Hematopoietic multipotent progenitor cell (in vitro differentiated cells): ENCODE results near the gene CRYBA4. TPM values are rescaled to one million over a fixed set of nuclear protein-coding genes. Genes with fewer than 3 reads are reported as not detected.
A peak's percentile ranks its signal among the peaks of the same experiment; 100 is the strongest.
"Not testable (repeated sequence)": the region's sequence is repeated elsewhere in the genome, so short reads cannot be mapped to it uniquely, and the experiment has no call there.

Experiments
- DNase-seq, 3 donors: peaks; one replicate each; pipeline ENCODE4 v3.0.0-alpha.2; 2011 to 2015; ENCODE audit warnings: low read depth in 2 of 3, low spot score in 2 of 3
- total RNA-seq: library from RNA; depleted of rRNA; stranded (reverse); fragments of >200 nt; gene quantifications from one replicate; pipeline ENCODE4 v1.2.3, GENCODE V29; 2012

The CRYBA4 gene
- total RNA-seq, 1 donor, result not detected

DNA sequence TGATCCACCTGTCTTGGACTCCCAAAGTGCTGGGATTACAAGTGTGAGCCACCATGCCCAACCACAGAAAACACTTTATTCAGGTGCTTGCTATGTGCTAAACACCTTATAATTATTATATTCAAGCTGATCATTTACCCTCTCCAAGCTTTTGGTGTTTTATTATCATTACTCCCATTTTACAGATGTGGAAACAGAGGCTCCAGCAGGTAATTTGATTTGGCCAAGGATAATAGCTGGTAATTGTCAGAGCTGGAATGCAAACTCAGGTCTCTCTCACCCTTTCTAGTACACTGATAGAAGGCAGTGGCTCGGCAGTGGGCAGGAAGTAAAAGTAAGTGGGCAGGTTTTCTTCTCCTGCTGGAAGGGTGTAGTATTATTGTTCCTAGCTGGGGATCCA, 28.0 kb upstream of the CRYBA4 start:
- DNase-seq, result no peak

DNA sequence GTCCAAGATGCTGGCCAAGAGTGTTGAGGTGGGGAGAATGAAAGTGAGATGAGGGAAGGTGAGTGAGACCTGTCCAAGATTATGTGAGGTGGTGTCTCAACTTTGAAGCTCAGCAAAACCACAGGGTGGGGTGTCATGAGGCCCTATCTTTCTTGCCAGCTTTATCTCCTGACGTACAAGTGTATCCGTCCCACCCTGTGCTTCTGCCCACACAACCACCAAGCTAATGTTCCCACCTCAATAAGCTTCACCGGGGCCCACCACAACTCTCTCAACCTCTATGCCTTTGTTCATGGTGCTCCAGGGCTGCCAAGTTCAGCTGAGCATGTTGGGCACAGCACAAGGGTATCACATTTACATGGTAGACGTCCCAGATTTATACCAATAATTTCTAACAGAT, 24.7 kb upstream of the CRYBA4 start:
- peak in 1 of 3 donors; percentile 64 for DNase-seq

DNA sequence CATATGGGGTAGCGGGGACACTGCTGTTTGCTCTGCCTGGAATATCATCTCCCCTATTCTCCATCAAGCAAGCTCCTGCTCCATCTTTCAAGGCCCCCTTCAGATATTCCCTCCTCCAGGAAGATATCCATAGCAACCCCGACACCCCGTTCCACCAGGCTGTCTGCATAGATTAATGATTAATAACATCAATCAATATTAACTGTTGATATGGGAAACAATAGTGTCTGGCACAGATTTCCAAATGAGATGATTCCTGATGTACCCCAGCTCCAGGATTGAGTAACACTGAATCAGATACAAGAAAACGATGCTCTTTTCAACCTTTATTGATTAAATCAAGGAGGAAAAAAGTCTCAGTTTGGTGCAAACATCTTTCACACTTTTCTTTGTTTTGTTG, 24.3 kb upstream of the CRYBA4 start:
- DNase-seq, result no peak

DNA sequence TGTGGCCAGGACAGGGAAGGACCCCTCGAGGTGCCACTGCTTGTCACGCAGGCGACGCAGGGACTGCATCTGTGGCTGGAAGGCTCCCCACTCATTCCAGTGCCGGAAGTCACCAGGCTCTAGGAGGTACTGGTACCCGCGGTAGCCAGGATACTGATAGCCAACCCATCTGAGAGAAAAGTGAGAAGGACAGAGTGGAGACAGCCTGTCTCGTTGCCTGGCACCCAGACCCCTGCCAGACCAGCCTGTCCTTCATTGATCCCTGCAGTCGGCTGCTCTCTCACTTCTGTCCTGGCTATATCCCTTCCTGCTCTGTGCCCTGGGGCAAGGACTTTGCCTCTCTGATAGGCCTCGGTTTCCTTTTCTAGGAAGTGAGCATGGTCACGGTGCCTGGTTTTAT, 22.3 kb upstream of the CRYBA4 start:
- no peak for DNase-seq

DNA sequence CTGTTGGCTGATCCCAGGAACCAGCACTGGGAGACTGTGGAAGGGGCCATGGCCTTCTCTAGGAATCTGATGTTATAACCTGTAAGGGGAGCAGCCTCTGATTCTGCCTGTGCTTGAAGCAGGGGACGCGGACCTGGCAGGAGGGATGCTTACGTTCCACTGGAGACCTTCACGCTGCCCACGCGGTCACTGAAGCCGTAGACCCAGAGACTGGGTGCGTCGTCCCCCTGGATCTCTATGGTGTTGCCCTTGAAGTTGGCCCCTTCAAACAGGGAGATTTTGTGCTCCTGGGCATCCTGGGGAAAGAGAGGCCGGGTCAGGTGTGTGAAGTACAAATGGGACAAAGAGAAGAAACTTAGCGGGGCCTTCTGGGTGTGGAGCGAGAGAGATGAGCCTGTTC, 20.0 kb upstream of the CRYBA4 start:
- DNase-seq, result no peak

DNA sequence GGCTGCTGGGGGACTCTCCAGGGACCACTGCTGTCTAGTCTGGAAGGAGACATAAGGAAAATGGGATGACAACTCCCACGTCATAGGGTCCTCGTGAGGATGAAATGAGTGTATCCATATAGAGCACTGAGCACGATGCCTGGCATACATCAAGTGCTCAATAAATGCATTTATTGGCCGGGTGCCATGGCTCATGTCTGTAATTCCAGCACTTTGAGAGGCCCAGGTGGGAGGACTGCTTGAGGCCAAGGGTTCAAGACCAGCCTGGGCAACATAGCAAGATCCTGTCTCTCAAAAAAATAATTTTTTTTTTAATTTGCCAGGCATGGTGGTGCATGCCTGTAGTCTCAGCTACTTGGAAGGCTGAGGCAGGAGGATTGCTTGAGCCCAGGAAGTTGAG, 19.6 kb upstream of the CRYBA4 start:
- no peak for DNase-seq

DNA sequence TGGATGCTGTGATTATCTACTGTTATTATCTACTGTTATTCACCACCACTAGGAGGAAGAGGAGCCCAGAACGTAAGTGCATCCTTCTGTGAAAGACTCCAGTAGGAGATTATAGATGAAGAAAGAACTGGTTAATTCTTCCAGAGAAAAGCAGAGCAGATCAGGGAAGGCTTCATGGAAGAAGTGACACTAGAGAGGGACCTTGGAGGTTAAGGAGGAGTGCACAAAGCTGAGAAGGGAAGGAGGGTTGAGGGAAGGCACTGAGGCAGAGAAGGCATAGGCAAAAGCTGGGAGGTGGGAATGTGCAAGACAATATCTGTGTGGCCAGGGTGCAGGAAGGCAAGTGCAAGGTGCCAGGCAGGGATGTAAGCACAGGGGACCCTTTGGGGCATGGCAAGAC, 17.4 kb upstream of the CRYBA4 start:
- DNase-seq, result no peak

DNA sequence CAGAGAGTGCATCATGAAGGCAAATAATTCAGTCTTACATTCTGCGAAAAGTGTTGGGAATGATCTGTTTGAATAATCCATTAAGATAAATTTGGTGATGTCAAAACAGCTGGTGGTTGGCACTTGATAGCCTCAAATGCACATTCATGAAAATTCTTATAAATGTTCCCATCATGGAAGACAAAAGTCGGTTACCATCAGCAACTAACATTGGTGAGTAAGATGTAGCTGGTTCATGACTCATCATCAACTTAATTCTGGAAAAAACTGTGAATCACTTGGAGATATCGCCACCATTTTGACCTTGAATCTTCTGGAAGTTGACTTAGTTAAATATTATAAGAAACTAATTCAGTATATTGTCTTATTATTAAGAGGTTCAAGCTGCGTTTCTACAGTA, 15.2 kb upstream of the CRYBA4 start:
- DNase-seq, result no peak

DNA sequence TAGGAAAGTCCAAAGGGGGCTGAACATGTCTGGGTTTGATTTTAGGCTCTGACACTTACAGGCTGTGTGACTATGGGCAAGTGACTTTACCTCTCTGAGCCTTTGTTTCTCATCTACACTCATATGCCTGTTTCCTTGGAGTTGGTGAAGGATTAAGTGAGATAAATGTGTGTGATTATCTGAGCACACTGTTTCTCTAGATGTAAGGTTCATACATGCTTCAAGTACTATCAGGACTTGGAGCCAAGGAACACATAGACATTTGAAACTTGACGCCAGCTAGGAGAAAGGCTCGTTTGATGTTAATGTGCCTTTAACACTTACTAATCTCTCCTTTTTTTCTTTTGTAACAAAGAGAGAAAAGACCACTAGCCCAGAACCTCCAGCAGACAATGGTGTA, 13.6 kb upstream of the CRYBA4 start:
- DNase-seq, result no peak

DNA sequence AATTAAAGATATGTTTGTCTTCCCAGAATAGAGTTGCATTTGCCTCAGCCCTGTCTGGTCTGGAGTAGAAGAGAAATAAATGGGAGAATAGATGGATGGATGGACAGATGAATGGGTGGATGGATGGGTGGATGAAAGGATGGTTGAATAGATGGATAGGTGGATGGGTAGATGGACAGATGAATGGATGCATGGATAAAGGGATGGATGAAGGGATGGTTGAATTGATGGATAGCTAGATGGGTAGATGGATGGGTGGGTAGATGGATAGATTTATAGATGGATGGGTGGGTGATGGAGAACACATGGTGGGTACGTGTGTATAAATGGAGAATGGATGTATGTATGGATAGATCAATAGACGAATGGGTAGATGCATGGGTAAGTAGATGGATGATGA, 12.5 kb upstream of the CRYBA4 start:
- no peak for DNase-seq

DNA sequence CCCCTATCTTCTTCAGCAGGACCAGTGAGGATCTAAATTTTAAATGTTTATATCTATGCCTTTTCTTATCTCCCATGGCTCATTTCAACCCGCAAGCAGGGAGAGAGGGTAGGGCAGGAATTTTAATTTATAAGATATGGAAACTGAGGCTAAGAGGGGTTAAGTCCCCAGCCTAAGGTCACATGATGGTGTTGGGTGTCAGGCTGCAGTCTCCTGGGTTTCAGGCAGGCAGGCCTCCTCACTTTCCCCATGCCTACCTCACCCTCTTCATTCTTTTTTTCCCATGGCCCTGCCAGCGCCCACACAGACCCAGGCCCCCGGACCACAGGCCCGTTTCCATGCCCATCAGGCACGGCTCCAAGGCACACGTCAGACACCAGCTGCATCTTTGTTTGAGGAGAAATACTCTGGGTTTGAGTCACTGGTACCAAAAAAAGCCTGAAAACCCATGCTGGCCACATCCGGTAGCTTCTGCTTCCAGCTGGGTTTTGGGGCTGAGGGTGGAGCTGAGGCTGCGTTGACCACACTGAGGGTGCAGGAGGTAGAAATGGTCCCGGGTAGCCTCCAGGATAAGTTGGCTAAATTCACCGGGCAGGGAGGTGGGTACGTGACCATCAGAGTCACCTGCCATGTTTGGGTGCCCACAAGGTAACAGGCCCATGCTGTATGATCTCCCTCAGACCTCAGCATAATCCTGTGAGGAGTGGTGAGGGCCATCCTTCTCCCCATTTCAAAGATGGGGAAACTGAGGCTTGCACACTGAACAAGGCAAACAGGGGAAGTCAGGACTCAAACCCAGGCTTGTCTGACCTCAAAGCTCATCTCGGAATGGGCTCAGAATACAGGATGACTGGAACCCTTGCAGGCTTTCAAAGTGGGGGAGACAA, 11.4 kb upstream of the CRYBA4 start:
- DNase-seq, result peak in 1 of 3 donors; percentile 18

DNA sequence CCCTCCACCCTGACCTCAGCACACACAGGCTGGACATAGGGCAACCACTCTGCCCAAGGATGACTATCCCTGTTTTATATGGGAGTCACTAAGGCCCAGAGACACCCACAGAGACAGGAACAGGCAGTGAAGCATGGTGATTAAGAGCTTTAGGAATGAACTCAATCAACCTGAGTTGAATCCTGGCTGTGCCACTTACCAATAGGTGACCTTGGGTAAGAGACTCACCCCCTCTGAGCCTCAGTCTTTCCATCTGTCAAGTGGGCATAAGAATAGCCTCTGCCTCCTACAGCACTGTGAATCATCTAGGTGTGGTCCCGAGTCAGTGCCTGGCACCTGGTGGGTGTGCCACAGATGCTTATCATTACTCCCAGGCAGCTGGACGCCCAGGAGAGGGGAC, 10.8 kb upstream of the CRYBA4 start:
- DNase-seq, result no peak

DNA sequence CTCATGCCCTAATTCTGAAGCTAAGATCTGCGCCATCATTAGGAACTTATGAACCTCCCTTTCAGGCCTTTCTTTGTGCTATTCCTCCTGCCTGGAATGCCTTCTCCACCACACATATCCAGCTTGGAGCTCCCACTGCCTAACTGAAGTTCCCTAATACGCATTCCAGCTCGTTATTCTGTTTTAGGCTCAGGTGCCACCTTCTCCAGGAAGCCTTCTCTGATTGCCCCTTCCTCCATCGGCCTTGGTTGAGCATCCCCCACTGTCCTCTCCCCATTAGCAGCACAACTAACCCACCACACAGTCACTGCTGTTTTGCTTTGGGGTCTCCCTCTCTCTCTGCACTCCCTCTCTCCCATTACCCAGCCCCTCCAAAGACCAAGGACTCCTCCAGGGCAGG, 9.1 kb upstream of the CRYBA4 start:
- no peak for DNase-seq

DNA sequence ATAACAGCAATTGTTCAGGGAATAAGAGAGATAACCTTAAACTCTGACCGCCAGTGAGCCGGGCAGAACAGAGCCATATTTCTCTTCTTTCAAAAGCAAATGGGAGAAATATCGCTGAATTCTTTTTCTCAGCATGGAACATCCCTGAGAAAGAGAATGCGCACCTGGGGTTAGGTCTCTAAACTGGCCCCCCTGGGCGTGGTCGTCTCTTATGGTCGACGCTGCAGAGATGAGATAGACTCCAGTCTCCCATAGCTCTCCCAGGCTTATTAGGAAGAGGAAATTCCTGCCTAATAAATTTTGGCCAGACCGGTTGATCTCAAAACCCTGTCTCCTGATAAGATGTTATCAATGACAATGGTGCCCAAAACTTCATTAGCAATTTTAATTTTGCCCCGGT, 8.0 kb upstream of the CRYBA4 start:
- not testable (repeated sequence) for DNase-seq

DNA sequence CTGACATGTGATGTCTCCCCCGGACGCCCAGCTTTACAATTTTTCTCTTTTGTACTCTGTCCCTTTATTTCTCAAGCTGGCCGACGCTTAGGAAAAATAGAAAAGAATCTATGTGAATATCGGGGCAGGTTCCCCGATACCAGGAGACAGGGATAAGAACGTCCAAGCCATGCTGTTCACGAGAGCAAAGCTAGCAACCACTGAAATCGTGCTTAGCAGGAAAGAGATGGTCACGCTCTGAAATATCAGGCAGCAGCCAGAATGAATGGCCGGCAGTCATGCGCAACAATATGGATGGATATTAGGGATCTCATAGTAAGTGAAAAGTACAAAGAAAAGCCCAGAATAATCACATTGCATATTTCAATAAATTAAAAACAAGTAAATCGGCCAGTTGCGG, 7.4 kb upstream of the CRYBA4 start:
- DNase-seq, result no peak

DNA sequence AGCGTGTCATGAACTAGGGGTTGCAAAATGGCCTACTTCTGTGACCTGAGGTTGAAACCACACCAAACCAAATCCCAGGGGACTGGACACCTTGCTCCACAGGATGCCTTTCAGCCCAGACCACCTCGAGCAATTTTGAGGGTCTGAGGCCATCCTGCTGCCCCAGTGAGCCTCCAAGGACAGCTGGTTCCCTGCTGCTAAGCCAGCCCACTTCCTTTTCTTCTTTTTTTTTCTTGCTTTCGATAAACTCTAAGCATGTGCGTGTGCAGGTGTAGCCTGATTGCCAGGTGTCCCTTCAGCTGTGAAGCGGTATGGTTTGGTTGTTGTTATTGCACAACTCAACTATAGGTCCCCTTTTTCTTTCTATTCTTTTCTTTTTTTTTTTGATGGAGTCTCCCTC, 6.6 kb upstream of the CRYBA4 start:
- DNase-seq, result peak in 1 of 3 donors; percentile 45

DNA sequence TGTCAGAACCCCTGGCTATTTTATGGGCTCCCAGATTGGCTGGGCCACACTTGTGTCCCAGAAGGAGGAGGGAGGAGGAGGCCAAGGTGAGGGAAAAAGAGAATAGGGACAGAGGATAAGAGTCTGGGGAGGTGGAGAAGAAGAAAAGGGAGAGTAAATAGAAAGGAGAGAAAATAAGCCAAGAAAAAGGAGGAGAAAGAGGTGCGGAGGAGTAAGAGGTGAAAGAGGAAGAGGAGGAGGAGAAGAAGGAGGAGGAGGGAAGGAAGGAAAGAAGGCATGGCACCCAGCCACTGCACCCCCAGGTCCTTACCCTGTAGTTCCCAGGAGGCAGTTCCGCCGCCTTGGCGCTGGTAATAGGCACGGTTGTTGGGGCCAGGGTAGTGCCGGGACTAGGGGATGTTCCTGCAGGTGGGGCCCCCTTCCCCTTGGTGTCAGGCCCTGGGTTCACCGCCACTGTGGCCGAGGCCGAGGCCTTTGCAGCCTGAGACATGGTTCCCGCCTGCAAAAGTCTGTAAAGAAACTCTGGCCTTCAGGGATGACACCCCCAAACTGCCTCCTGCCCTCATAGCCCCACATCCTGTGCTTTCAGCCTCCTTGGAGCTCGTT, 5.8 kb upstream of the CRYBA4 start:
- DNase-seq, result no peak

DNA sequence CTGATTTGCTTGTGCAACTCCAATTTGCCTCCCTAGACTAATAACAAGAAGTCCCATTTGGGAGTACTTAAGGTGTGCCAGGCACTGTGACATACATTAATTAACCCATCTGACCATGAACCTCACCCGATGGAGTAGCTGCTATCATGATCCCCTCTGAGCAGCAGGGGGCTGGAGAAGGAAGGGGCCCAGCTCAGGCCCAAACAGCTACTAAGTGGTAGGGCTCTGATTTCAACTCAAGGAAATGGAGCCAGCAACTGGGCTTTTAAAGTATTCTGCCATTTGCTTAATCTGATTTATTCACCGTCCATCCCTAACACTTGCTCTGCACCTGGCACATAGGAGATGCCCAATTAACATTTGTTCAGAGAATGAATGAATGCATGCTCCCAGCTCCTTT, 5.1 kb upstream of the CRYBA4 start:
- DNase-seq, result no peak

DNA sequence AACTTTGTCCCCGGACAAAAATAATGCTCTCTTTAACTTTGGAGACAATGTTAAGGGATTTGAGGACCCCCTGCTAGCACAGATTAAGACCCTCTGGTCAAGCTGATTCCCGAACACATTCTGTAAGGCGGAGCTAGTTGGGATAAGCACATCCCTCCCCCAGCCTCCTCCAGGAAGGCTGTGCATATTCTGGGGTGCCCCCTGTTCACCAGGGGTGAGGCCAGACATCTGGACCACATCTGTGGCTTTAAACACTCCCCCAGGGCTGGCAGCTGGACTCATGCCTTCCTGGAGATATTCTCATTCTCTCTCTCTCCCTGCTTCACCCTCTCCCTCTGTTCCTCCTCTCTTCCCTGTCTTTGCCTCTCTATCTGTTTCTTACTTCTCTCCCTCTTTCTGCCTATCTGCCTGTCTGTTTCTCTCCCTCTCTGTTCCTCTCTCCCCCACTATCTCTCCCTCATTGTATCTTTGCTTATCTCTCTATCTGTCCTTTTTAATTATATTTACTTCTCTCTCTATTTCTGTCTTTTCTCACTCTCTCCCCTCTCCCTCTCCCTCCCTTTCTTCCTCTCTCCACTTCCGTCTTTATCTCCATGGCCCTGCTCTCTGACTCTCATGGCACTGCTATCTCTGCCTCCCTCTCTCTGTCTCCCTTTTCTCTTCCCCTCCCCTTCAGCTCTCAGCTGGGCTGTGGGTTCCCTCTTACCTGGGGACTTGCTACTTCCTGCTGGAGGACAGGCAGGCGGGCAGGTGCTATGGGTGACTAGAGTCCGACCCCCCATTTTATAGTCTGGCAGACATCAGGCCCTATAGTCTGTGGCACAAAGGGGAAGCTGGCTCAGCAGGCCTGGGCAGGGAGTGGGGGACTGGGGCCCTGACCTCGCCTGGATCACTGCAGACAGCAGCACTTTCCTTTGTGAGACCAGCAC, 4.2 kb upstream of the CRYBA4 start, which contains the start of gene CRYBB1:
Gene CRYBB1 (minus strand): TSS at position 757 of the 929 bp plus-strand sequence. CDS start 1,708 bp downstream, outside the sequence.
- DNase-seq, result peak in 2 of 3 donors; percentile 25 to 69

DNA sequence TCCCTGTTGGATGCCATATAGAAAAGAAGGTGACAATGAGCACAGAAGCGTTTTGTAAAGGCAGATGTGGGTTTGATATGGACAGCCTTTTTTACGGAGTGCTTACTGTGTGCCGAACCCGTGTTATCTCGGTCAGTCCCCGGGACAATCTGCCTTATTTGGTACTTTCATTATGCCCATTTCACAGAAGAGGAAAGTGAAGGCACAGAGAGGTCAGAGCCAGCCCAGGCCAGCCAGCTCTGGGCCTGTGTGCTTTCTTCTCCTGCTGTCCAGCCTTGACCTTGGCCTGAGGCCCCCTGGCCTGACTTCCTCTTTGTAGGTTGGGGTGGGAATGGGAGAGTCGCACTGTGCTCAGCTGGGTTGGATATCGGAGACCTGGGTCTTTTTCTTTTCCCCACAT, 3.3 kb upstream of the CRYBA4 start:
- DNase-seq, result no peak

DNA sequence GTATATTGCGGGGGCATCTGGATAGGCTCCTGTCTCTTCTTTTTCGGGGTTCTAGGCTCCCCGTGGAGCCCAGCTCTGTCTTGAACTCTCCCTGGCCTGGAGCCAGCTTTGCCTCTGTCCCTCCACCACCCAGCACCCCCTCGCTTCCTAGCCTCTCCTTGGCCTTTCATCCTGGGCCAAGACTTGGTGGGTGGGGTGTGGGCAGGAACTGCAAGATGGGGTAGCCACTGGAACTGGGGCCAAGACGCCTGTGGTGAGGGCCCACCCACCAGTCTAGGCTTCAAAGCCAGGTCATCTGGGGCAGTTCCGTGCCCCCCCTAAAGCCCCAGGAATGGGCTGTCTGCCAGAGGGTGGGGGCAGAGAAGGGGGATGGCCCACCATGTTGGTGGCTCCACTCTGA, 2.3 kb upstream of the CRYBA4 start:
- DNase-seq, result no peak
